GM18511 (cell line): ENCODE results near the gene DIAPH2.

Experiments
- ATAC-seq: cut with Tn5 transposase; IDR thresholded peaks from one replicate; pipeline ENCODE4 v1.9.1; 2021; ENCODE audit warnings: mild to moderate bottlenecking, moderate library complexity; ENCODE audit not compliant: unreplicated experiment

Gene DIAPH2

GRCh38 chrX:97629597-97629985 lies 944.9 kb downstream of the DIAPH2 start:
- no peak for ATAC-seq

DNA sequence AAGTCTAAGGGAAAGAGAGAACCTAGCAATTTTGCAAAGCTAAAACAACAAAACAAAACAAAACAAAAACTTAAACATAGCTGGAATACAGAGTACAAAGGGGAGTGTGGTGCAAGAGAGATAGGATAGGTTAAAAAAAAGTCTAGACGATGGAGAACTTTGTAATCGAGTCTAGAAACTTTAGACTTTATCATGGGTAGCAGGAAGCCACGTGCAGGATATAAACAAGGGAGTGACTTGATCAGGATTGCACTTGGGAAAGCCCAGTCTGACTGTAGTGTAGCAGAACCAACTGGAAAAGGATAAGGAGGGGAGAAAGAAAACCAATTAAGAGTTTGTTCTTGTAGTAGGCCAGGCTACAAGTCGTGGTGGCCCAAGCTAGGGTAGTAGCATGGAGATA lies 949.2 kb downstream of the DIAPH2 start:
- ATAC-seq: no peak

DNA sequence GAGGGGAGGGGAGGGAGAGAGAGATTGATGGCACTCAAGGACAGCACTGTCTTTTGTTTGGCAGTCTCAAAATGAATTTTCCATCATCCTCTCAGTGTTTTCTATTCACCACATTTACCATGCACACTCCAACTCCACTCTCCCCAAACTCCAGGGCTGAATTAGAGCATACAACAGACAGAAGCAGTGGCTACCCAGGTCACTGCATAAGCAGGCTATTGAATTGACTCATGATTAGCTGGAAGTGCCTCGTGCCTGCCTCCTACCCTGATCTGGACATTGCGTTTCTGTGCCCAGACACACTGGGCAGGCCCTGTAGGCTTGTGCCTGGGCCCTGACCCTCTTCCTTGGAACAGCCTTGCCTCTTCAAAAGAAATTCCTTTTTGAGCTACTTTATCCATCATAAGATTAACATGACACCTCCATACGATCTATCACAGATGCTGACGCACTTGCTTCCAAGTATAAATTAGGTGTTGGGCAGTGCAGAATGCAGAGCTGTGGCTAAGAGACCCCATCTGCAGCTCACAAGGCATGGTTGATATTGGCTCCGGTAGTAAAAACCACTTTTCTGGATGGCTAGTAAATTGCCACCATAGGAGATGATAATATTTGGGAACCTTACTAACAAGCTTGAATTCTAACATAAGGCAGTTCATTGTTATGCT lies 952.0 kb downstream of the DIAPH2 start:
- ATAC-seq: no peak

DNA sequence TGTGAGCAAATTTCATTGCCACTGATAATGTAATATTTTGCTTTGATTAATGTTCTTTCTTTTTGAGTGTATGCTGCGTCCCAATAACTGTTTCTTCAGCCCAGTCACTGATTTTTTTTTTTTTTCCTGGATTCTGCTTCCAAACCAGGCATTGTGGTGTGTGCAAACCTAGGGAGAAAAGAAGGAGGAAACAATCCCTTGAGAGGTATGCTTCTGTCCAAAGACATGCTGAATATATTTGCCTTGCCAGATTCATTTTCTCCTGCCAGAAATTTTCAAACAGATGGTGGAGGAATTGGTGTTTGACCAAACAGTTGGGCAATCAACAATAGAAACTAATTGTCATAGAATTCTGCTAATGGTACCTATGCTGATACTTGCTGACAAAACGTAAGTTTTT lies 952.6 kb downstream of the DIAPH2 start:
- no peak for ATAC-seq

- no peak for ATAC-seq
These were observed 954.0 kb downstream of the DIAPH2 start for GRCh38 chrX:97638621-97639020.

DNA sequence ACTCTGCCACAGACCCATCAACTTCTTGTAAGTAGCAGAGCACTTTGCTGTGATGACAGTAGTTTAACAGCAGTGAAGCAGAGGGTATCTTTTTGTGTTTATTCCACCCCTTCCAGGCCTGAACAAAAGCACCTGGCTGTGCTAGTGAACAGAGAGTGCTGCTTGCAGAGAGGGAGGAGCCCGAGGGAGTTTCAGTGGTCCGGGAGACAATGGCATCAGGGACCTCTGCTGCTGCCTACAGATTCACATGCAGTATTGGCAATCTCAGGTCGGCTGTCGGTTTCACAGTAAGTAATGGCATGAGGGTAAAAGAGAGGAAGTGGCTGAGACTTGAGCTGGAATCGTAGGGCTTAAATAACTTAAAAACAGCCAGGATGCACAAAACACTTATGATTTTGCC lies 954.9 kb downstream of the DIAPH2 start:
- peak; percentile 82 for ATAC-seq
